H1 (cell line): ENCODE results near the gene BICDL1. TPM values are rescaled to one million over a fixed set of nuclear protein-coding genes. Genes with fewer than 3 reads are reported as not detected.

Experiments
- CTCF ChIA-PET: fragments of 300-600 bp; sonication (Branson Sonifier 250); formaldehyde crosslinking; loops from one replicate; lab custom pipeline; 2021; ENCODE audit not compliant: partially characterized antibody; lab: Charles Lee
- POLR2A ChIA-PET: fragments of 300-600 bp; sonication (Branson Sonifier 250); formaldehyde crosslinking; loops from one replicate; lab custom pipeline; 2021; ENCODE audit warnings: inconsistent platforms; ENCODE audit not compliant: partially characterized antibody; lab: Charles Lee
- DNase-seq, 2 experiments: peaks; one replicate each; pipeline versions ENCODE4 v3.0.0 to v3.0.0-alpha.2; 2010 to 2022; ENCODE audit warnings: low spot score in 2 of 2, low read depth in 1 of 2, mixed read lengths in 1 of 2
- FAIRE-seq: peaks from 2 replicates; lab custom pipeline; 2011; peaks lifted over from hg19 to GRCh38; lab: Jason Lieb, UNC
- H2AFZ ChIP-seq: 2 replicates; pipeline ENCODE4 v1.8.1; 2012; ENCODE audit warnings: low read length, inconsistent platforms
- H2AK5ac ChIP-seq: 2 replicates; pipeline ENCODE4 v1.6.1; 2013; ENCODE audit warnings: low read depth, low read length
- H2BK120ac ChIP-seq: replicated peaks from 2 replicates; pipeline ENCODE3; 2013; ENCODE audit warnings: low read depth, low read length, inconsistent platforms
- H2BK12ac ChIP-seq: 2 replicates; pipeline ENCODE4 v1.6.1; 2013; ENCODE audit warnings: low read depth, low read length
- H2BK15ac ChIP-seq: 2 replicates; pipeline ENCODE4 v1.6.1; 2013; ENCODE audit warnings: low read length
- H2BK20ac ChIP-seq: 2 replicates; pipeline ENCODE4 v1.6.1; 2013; ENCODE audit warnings: low read length
- H2BK5ac ChIP-seq: 2 replicates; pipeline ENCODE4 v1.6.1; 2013; ENCODE audit warnings: low read depth, low read length
- H3K14ac ChIP-seq: 2 replicates; pipeline ENCODE4 v1.6.1; 2013; ENCODE audit warnings: inconsistent platforms; ENCODE audit not compliant: insufficient read length
- H3K18ac ChIP-seq: 2 replicates; pipeline ENCODE4 v1.6.1; 2013; ENCODE audit warnings: low read length; ENCODE audit errors: extremely low read depth
- H3K23ac ChIP-seq: 2 replicates; pipeline ENCODE4 v1.6.1; 2013; ENCODE audit warnings: inconsistent platforms; ENCODE audit not compliant: insufficient read length
- H3K23me2 ChIP-seq: 2 replicates; pipeline ENCODE4 v1.6.1; 2013; ENCODE audit warnings: low read depth, low read length
- H3K27ac ChIP-seq: 2 replicates; pipeline ENCODE4 v1.6.1; 2011; ENCODE audit warnings: low read depth, low read length, inconsistent platforms
- H3K27me3 ChIP-seq, 4 experiments: replicated peaks in 1 of 4; 1 replicate in 1 of 4; 2 replicates in 3 of 4; pipeline versions ENCODE4 v1.6.1 to v1.8.1; 2011 to 2013; ENCODE audit warnings: low read length in 3 of 4, mild to moderate bottlenecking in 3 of 4, inconsistent platforms in 2 of 4, mixed read lengths in 2 of 4, moderate library complexity in 1 of 4; ENCODE audit not compliant: control insufficient read depth in 3 of 4, insufficient read depth in 3 of 4; ENCODE audit errors: extremely low read depth in 1 of 4
- H3K36me3 ChIP-seq, 4 experiments: 2 replicates each; pipeline versions ENCODE4 v1.6.1 to v1.8.1; 2011 to 2013; ENCODE audit warnings: mild to moderate bottlenecking in 4 of 4, low read length in 3 of 4, moderate library complexity in 2 of 4, control low read depth in 1 of 4, inconsistent platforms in 1 of 4; ENCODE audit not compliant: insufficient read depth in 4 of 4, control insufficient read depth in 2 of 4
- H3K4ac ChIP-seq: replicated peaks from 2 replicates; pipeline ENCODE3; 2013; ENCODE audit warnings: low read length, low read depth, mixed read lengths, inconsistent platforms; ENCODE audit not compliant: insufficient read length
- H3K4me1 ChIP-seq, 4 experiments: replicated peaks in 1 of 4; 1 replicate in 1 of 4; 2 replicates in 3 of 4; pipeline versions ENCODE4 v1.6.1 to v1.8.1; 2011 to 2013; ENCODE audit warnings: low read length in 3 of 4, inconsistent platforms in 2 of 4, mixed read lengths in 1 of 4; ENCODE audit not compliant: insufficient read depth in 4 of 4, control insufficient read depth in 3 of 4
- H3K4me2 ChIP-seq, 2 experiments: 2 replicates each; pipeline versions ENCODE4 v1.6.1 to v1.8.1; 2011 to 2013; ENCODE audit warnings: low read depth in 2 of 2, low read length in 2 of 2, control low read depth in 1 of 2, inconsistent platforms in 1 of 2, mild to moderate bottlenecking in 1 of 2; ENCODE audit not compliant: insufficient read depth in 1 of 2
- H3K4me3 ChIP-seq, 4 experiments: fragments of 200-600, 300-600 bp in 1 of 4; sonication (generic), shearing (Covaris generic), sonication (Bioruptor Twin) in 1 of 4; 2 replicates each; pipeline versions ENCODE4 v1.5.1 to v1.8.1; 2011 to 2016; ENCODE audit warnings: low read length in 4 of 4, low read depth in 3 of 4, control low read depth in 2 of 4, inconsistent platforms in 2 of 4, mild to moderate bottlenecking in 2 of 4, mixed read lengths in 1 of 4, moderate library complexity in 1 of 4; ENCODE audit not compliant: insufficient read depth in 2 of 4; ENCODE audit errors: extremely low read depth in 1 of 4
- H3K56ac ChIP-seq: replicated peaks from 2 replicates; pipeline ENCODE3; 2013; ENCODE audit warnings: low read depth, mild to moderate bottlenecking, mixed read lengths, low read length, inconsistent platforms; ENCODE audit not compliant: insufficient read length
- H3K79me1 ChIP-seq: 2 replicates; pipeline ENCODE4 v1.6.1; 2013; ENCODE audit warnings: low read depth, low read length, control low read depth
- H3K79me2 ChIP-seq, 2 experiments: 2 replicates each; pipeline versions ENCODE4 v1.6.1 to v1.8.1; 2012 to 2013; ENCODE audit warnings: low read length in 2 of 2, mild to moderate bottlenecking in 2 of 2, inconsistent platforms in 1 of 2; ENCODE audit not compliant: insufficient read depth in 2 of 2, control insufficient read depth in 1 of 2
- H3K9ac ChIP-seq, 4 experiments: replicated peaks in 1 of 4; 1 replicate in 1 of 4; 2 replicates in 3 of 4; pipeline versions ENCODE4 v1.6.1 to v1.8.1; 2011 to 2013; ENCODE audit warnings: low read depth in 3 of 4, low read length in 3 of 4, control low read depth in 2 of 4, mild to moderate bottlenecking in 2 of 4, moderate library complexity in 2 of 4, inconsistent platforms in 1 of 4; ENCODE audit errors: extremely low read depth in 1 of 4
- H3K9me3 ChIP-seq, 2 experiments: 2 replicates each; pipeline versions ENCODE4 v1.6.1 to v1.8.1; 2012 to 2013; ENCODE audit warnings: mild to moderate bottlenecking in 2 of 2, moderate library complexity in 2 of 2, control low read depth in 1 of 2, inconsistent platforms in 1 of 2, low read depth in 1 of 2, low read length in 1 of 2, mixed read lengths in 1 of 2; ENCODE audit not compliant: insufficient read depth in 2 of 2
- H4K20me1 ChIP-seq, 2 experiments: replicated peaks in 1 of 2; 2 replicates each; pipeline versions ENCODE3 to v1.8.1; 2011 to 2013; ENCODE audit warnings: inconsistent platforms in 2 of 2, low read length in 2 of 2, mild to moderate bottlenecking in 1 of 2; ENCODE audit not compliant: insufficient read depth in 2 of 2, control insufficient read depth in 1 of 2
- H4K5ac ChIP-seq: 2 replicates; pipeline ENCODE4 v1.6.1; 2013; ENCODE audit warnings: low read length, low read depth, mixed read lengths, inconsistent platforms; ENCODE audit not compliant: insufficient read length
- H4K8ac ChIP-seq: 2 replicates; pipeline ENCODE4 v1.8.0; 2013; ENCODE audit warnings: mild to moderate bottlenecking, moderate library complexity, low read length, inconsistent platforms; ENCODE audit not compliant: insufficient read depth; ENCODE audit errors: extremely low read depth
- H4K91ac ChIP-seq: replicated peaks from 2 replicates; pipeline ENCODE3; 2013; ENCODE audit warnings: low read length, mixed read lengths, inconsistent platforms; ENCODE audit not compliant: insufficient read length
- ASH2L ChIP-seq: fragments of 200-600, 300-600 bp; sonication (generic); IDR thresholded peaks from one replicate; pipeline ENCODE4 v1.7.1; 2017; ENCODE audit warnings: low read length
- CEBPB ChIP-seq: IDR thresholded peaks from 2 replicates; pipeline ENCODE4 v1.6.1; 2012; ENCODE audit warnings: low read depth, low read length
- KDM5A ChIP-seq: fragments of 200-600 bp; IDR thresholded peaks from 2 replicates; pipeline ENCODE4 v1.7.1; 2012; ENCODE audit warnings: mild to moderate bottlenecking, low read length, inconsistent platforms, mixed read lengths
- MAX ChIP-seq: IDR thresholded peaks from 2 replicates; pipeline ENCODE4 v1.6.1; 2012; ENCODE audit warnings: inconsistent platforms
- NANOG ChIP-seq: IDR thresholded peaks from 2 replicates; pipeline ENCODE4 v1.6.1; 2011; ENCODE audit warnings: low read length, low read depth, mild to moderate bottlenecking, inconsistent platforms; ENCODE audit not compliant: insufficient read depth, poor library complexity, severe bottlenecking
- POLR2A ChIP-seq, 2 experiments: IDR thresholded peaks; 1 replicate in 1 of 2; 2 replicates in 1 of 2; pipeline ENCODE4 v1.6.1; 2011; ENCODE audit warnings: low read depth in 2 of 2, low read length in 2 of 2, mild to moderate bottlenecking in 2 of 2; ENCODE audit errors: control extremely low read depth in 1 of 2
- POU5F1 ChIP-seq: IDR thresholded peaks from 2 replicates; pipeline ENCODE4 v1.6.1; 2011; ENCODE audit warnings: low read depth, mild to moderate bottlenecking, low read length, moderate library complexity
- SIN3A ChIP-seq, 2 experiments: IDR thresholded peaks in 1 of 2; conservative IDR thresholded peaks in 1 of 2; 2 replicates each; pipeline ENCODE4 v1.6.1; 2011 to 2012; ENCODE audit warnings: low read length in 2 of 2, improper control_type of control experiment in 1 of 2, low read depth in 1 of 2, mild to moderate bottlenecking in 1 of 2
- SP2 ChIP-seq: IDR thresholded peaks from 2 replicates; pipeline ENCODE4 v1.6.1; 2012; ENCODE audit warnings: mild to moderate bottlenecking, low read length, inconsistent platforms
- TAF7 ChIP-seq: optimal IDR thresholded peaks from 2 replicates; pipeline ENCODE3; 2011; ENCODE audit warnings: low read depth, mild to moderate bottlenecking, inconsistent platforms, low read length, moderate library complexity, borderline replicate concordance
- TEAD4 ChIP-seq: IDR thresholded peaks from 2 replicates; pipeline ENCODE4 v1.6.1; 2012; ENCODE audit warnings: low read depth, low read length, inconsistent platforms, mixed read lengths
- YY1 ChIP-seq: IDR thresholded peaks from 2 replicates; pipeline ENCODE4 v1.6.1; 2011; ENCODE audit warnings: low read depth, mild to moderate bottlenecking, low read length
- WGBS, 2 experiments: shearing (Covaris generic) in 1 of 2; methylation state at CpG; one replicate each; pipeline versions ENCODE4 v1.1.6 to v1.1.7; 2013 to 2015; ENCODE audit warnings: low lambda C conversion rate in 2 of 2, mixed read lengths in 2 of 2, inconsistent platforms in 1 of 2, low coverage in 1 of 2, missing lambda C conversion rate in 1 of 2; ENCODE audit not compliant: insufficient replicate concordance in 2 of 2, insufficient coverage in 1 of 2, insufficient read length in 1 of 2; ENCODE audit errors: extremely low coverage in 1 of 2, missing lambda C conversion rate in 1 of 2; 5-methylcytosine and 5-hydroxymethylcytosine counted together
- polyA plus RNA-seq, 7 experiments: library from polyadenylated mRNA; depleted of rRNA in 3 of 7; stranded (reverse) in 5 of 7; unstranded in 2 of 7; fragments of >200 nt in 5 of 7; fragments of 200-250 nt in 2 of 7; gene quantifications; 1 replicate in 5 of 7; 2 replicates in 1 of 7; 4 replicates in 1 of 7; pipeline versions ENCODE4 v1.2.1 to v1.2.3, GENCODE V29; 2011 to 2013; ENCODE audit warnings: missing spikeins in 2 of 7, mixed read lengths in 2 of 7
- total RNA-seq: library from RNA; stranded (reverse); fragmentation: NEBNext Ultra II Directional; extraction: Animal tissue kit (Norgen Biotek cat#: 25700); gene quantifications from 2 replicates; pipeline ENCODE4 v1.2.1, GENCODE V29; 2021

BICDL1 gene
- total and polyA plus RNA-seq, 2 of the 8 experiments (the other 6 are each of a cell fraction or from before 2014, with no cell fraction given) = 17.2 to 25.9 TPM

- Histone ChIP-seq H3K23ac (no peak overlapping the region), H2BK120ac (no peak overlapping the region), H4K91ac (no peak overlapping the region), H3K79me1 (no peaks in the 10 kb centered on the region), H3K14ac (no peak overlapping the region), H4K8ac (no peak overlapping the region), H4K5ac (no peak overlapping the region), H3K79me2 (no peaks in the 10 kb centered on the region), H3K4ac (no peak overlapping the region), H3K4me3 (no peak overlapping the region), H2BK5ac (peak overlapping the region; percentile 35; the same call in 1 of the 2 replicates), H3K27me3 (no peaks in the 10 kb centered on the region), H3K36me3 (no peaks in the 10 kb centered on the region), H3K9ac (no peak overlapping the region), H3K23me2 (no peaks in the 10 kb centered on the region), H2BK12ac (no peak overlapping the region), H3K27ac (no peak overlapping the region), H3K4me1 (no peaks in the 10 kb centered on the region), H2AK5ac (no peak overlapping the region), H3K4me2 (no peak overlapping the region), H4K20me1 (peaks cover 0 to 2% of the 10 kb centered on the region in 2 experiments), H2BK15ac (peak overlapping the region; percentile 46; the same call in 1 of the 2 replicates), H3K56ac (no peak overlapping the region), H2AFZ (no peak overlapping the region), H2BK20ac (no peak overlapping the region), H3K9me3 (no peaks in the 10 kb centered on the region), H3K18ac (no peak overlapping the region)
- FAIRE-seq (no peak), DNase-seq (no peak)
- ChIA-PET POLR2A (interaction anchor here (1.0 to 1.7 kb wide), 6 partner anchors 11 to 213 kb away, joined by 3 to 6 read pairs (median 3); partner anchors contain the start of gene RNU4-1), CTCF (interaction anchor here (0.6 to 1.9 kb wide), 8 partner anchors 7 to 1362 kb away, joined by 3 to 10 read pairs (median 4); no protein-coding TSS in a partner anchor)
- no peak for TF ChIP-seq TEAD4
- TF ChIP-seq ASH2L = no peak
- no peak for TF ChIP-seq KDM5A
- TF ChIP-seq POLR2A (IDR thresholded peaks at IDR 0.05; ENCODE audit: control extremely low read depth in 1 of 2, low read depth in 2 of 2, low read length in 2 of 2) = no peak
- no peak for TF ChIP-seq NANOG
- TF ChIP-seq TAF7 = no peak
- TF ChIP-seq CEBPB = no peak
- TF ChIP-seq YY1 = no peak
- no peak for TF ChIP-seq SP2
- no peak for TF ChIP-seq SIN3A (conservative IDR thresholded peaks at IDR 0.05 in 1 of 2, IDR thresholded peaks at IDR 0.05 in 1 of 2; ENCODE audit: low read depth in 1 of 2, low read length in 2 of 2)
- no peak for TF ChIP-seq MAX
- no peak for TF ChIP-seq POU5F1
- 91% methylated on average over 9 of the region's 9 CpGs; no CpG with 5 or more reads in 1 of the 2 experiments for WGBS, 2 experiments
Observed at GRCh38 chr12:120079411-120080400, 90.7 kb downstream of the BICDL1 start.
